Middle frontal gyrus (tissue), 1 donor: ENCODE results near the gene STARD10.
A peak's percentile ranks its signal among the peaks of the same experiment; 100 is the strongest.

Source experiments
- DNase-seq: peaks from one replicate; pipeline ENCODE4 v3.0.0-alpha.2; 2015; ENCODE audit warnings: low spot score; ENCODE audit errors: extremely low spot score

Gene STARD10

GRCh38 chr11:72727521-72727920 lies 66.3 kb downstream of the STARD10 start:
- DNase-seq: no peak

- DNase-seq: no peak
Observed at GRCh38 chr11:72726266-72727220, 67.3 kb downstream of the STARD10 start.

- no peak for DNase-seq
Observed at GRCh38 chr11:72725724-72726028, 68.2 kb downstream of the STARD10 start.

- peak; percentile 69 for DNase-seq
Observed at GRCh38 chr11:72724851-72725723, 68.8 kb downstream of the STARD10 start.

- no peak for DNase-seq
Observed at GRCh38 chr11:72724021-72724551, 69.8 kb downstream of the STARD10 start.

GRCh38 chr11:72723508-72723907 lies 70.3 kb downstream of the STARD10 start:
- DNase-seq: no peak

GRCh38 chr11:72722050-72722748 lies 71.6 kb downstream of the STARD10 start:
- DNase-seq: peak; percentile 78

- no peak for DNase-seq
Observed at GRCh38 chr11:72721689-72722049, 72.2 kb downstream of the STARD10 start.

- no peak for DNase-seq
Observed at GRCh38 chr11:72721276-72721675, 72.6 kb downstream of the STARD10 start.

- DNase-seq: no peak
Observed at GRCh38 chr11:72720784-72721183, 73.1 kb downstream of the STARD10 start.

- no peak for DNase-seq
Observed at GRCh38 chr11:72720047-72720446, 73.8 kb downstream of the STARD10 start.

GRCh38 chr11:72719551-72719950 lies 74.3 kb downstream of the STARD10 start:
- no peak for DNase-seq

GRCh38 chr11:72719144-72719543 lies 74.7 kb downstream of the STARD10 start:
- DNase-seq: no peak

- DNase-seq: no peak
Observed at GRCh38 chr11:72718101-72718501, 75.7 kb downstream of the STARD10 start.

GRCh38 chr11:72716788-72717435 lies 76.9 kb downstream of the STARD10 start:
- DNase-seq: no peak

GRCh38 chr11:72716290-72716689 lies 77.6 kb downstream of the STARD10 start:
- DNase-seq: peak; percentile 51

- no peak for DNase-seq
Observed at GRCh38 chr11:72712841-72713240, 81.0 kb downstream of the STARD10 start.

- DNase-seq: no peak
Observed at GRCh38 chr11:72712168-72712751, 81.6 kb downstream of the STARD10 start.

GRCh38 chr11:72711141-72711540 lies 82.7 kb downstream of the STARD10 start:
- DNase-seq: no peak

GRCh38 chr11:72710278-72710677 lies 83.6 kb downstream of the STARD10 start:
- no peak for DNase-seq
